ENCODE results near the gene PRR19.
A peak's percentile ranks its signal among the peaks of the same experiment; 100 is the strongest.

Gene PRR19

GRCh38 chr19:42271861-42272534, 29.9 kb upstream of the PRR19 start:
- DNase-seq, result no peak

GRCh38 chr19:42272535-42272897, 29.4 kb upstream of the PRR19 start:
- DNase-seq, result no peak

- no peak for DNase-seq
These were observed 28.9 kb upstream of the PRR19 start for GRCh38 chr19:42272989-42273406.

- DNase-seq, result no peak
These were observed 28.4 kb upstream of the PRR19 start for GRCh38 chr19:42273407-42274064.

- DNase-seq, result no peak
These were observed 27.8 kb upstream of the PRR19 start for GRCh38 chr19:42274065-42274682.

- no peak for DNase-seq
These were observed 26.8 kb upstream of the PRR19 start for GRCh38 chr19:42275103-42275502.

- no peak for DNase-seq
These were observed 26.4 kb upstream of the PRR19 start for GRCh38 chr19:42275517-42275916.

- DNase-seq, result no peak
These were observed 25.6 kb upstream of the PRR19 start for GRCh38 chr19:42276284-42276683.

- no peak for DNase-seq
These were observed 25.1 kb upstream of the PRR19 start for GRCh38 chr19:42276821-42277220.

- DNase-seq, result no peak
These were observed 24.0 kb upstream of the PRR19 start for GRCh38 chr19:42277821-42278451.

GRCh38 chr19:42278452-42279154, 23.3 kb upstream of the PRR19 start:
- no peak for DNase-seq

- DNase-seq, result no peak
These were observed 22.6 kb upstream of the PRR19 start for GRCh38 chr19:42279155-42279901.

- DNase-seq, result peak; percentile 60 to 84 (median 67)
These were observed 21.8 kb upstream of the PRR19 start for GRCh38 chr19:42279902-42280814.

GRCh38 chr19:42280815-42281145, 21.2 kb upstream of the PRR19 start:
- no peak for DNase-seq

GRCh38 chr19:42281146-42281826, 20.6 kb upstream of the PRR19 start:
- peak in 1 of 4 experiments; percentile 19 for DNase-seq

GRCh38 chr19:42281827-42282762, 19.8 kb upstream of the PRR19 start:
- no peak for DNase-seq

- no peak for DNase-seq
These were observed 19.1 kb upstream of the PRR19 start for GRCh38 chr19:42282819-42283187.

- DNase-seq, result peak; percentile 85 to 98 (median 92)
These were observed 18.5 kb upstream of the PRR19 start for GRCh38 chr19:42283188-42284065.

- peak in 3 of 4 experiments; percentile 56 to 81 (median 76) for DNase-seq
These were observed 17.8 kb upstream of the PRR19 start for GRCh38 chr19:42284066-42284501.
